ENCODE measurements around the gene SLC38A1.

DNA sequence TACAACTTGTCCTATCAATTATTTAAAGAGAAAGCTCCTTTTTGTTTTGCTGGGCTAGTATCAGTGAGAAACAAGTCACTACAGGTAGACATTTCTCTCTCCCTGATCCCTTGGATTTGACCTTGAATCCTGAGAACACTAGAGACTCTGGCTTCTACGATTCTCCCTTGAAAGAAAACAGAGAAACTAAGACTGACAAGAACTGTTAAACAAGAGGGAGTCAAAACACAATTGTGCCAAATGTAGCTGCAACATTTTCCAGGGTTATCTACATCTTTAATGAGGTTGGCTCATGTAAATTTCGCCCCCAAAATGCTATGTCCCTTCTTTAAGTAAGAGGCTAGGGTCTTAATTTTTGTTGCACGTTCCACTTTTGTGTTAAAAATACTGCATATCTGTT lies 62.4 kb downstream of the SLC38A1 start:
- TF ChIP-seq RAD21 (IDR thresholded peaks at IDR 0.05; ENCODE audit: low read depth) (no peak), ZBTB7A (IDR thresholded peaks at IDR 0.05; ENCODE audit: low read depth) (no peak), EP300 (IDR thresholded peaks at IDR 0.05; ENCODE audit: borderline replicate concordance) (no peak), TAF1 (IDR thresholded peaks at IDR 0.05; ENCODE audit: low read depth) (no peak), CREB1 (IDR thresholded peaks at IDR 0.05; ENCODE audit: low read depth) (no peak), TCF12 (IDR thresholded peaks at IDR 0.05; ENCODE audit: low read depth) (no peak), CEBPB (IDR thresholded peaks at IDR 0.05) (no peak)
- TF ChIP-seq, protein P1, sequence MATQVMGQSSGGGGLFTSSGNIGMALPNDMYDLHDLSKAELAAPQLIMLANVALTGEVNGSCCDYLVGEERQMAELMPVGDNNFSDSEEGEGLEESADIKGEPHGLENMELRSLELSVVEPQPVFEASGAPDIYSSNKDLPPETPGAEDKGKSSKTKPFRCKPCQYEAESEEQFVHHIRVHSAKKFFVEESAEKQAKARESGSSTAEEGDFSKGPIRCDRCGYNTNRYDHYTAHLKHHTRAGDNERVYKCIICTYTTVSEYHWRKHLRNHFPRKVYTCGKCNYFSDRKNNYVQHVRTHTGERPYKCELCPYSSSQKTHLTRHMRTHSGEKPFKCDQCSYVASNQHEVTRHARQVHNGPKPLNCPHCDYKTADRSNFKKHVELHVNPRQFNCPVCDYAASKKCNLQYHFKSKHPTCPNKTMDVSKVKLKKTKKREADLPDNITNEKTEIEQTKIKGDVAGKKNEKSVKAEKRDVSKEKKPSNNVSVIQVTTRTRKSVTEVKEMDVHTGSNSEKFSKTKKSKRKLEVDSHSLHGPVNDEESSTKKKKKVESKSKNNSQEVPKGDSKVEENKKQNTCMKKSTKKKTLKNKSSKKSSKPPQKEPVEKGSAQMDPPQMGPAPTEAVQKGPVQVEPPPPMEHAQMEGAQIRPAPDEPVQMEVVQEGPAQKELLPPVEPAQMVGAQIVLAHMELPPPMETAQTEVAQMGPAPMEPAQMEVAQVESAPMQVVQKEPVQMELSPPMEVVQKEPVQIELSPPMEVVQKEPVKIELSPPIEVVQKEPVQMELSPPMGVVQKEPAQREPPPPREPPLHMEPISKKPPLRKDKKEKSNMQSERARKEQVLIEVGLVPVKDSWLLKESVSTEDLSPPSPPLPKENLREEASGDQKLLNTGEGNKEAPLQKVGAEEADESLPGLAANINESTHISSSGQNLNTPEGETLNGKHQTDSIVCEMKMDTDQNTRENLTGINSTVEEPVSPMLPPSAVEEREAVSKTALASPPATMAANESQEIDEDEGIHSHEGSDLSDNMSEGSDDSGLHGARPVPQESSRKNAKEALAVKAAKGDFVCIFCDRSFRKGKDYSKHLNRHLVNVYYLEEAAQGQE (IDR thresholded peaks at IDR 0.05; ENCODE audit: low read depth) = no peak
- TF ChIP-seq, protein P2, sequence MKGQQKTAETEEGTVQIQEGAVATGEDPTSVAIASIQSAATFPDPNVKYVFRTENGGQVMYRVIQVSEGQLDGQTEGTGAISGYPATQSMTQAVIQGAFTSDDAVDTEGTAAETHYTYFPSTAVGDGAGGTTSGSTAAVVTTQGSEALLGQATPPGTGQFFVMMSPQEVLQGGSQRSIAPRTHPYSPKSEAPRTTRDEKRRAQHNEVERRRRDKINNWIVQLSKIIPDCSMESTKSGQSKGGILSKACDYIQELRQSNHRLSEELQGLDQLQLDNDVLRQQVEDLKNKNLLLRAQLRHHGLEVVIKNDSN (IDR thresholded peaks at IDR 0.05) = no peak
- TF ChIP-seq, protein P3, sequence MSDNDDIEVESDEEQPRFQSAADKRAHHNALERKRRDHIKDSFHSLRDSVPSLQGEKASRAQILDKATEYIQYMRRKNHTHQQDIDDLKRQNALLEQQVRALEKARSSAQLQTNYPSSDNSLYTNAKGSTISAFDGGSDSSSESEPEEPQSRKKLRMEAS (IDR thresholded peaks at IDR 0.05) = no peak

Measured in Ishikawa (cell line).